GM12878 (cell line): ENCODE results near the gene GABRR3. TPM values are rescaled to one million over a fixed set of nuclear protein-coding genes. Genes with fewer than 3 reads are reported as not detected.
A peak's percentile ranks its signal among the peaks of the same experiment; 100 is the strongest.

Experiments used
- ATAC-seq: fragments of 200-7000 bp; cut with Tn5 transposase; 3 replicates; pipeline ENCODE4 v1.9.1; 2020; ENCODE audit warnings: mild to moderate bottlenecking, moderate library complexity
- BruUV-seq: library from RNA; stranded (reverse); fragments of 400-500 nt; replicated peaks from 2 replicates; lab custom pipeline; 2021; lab: Mats Ljungman, UMichigan
- CTCF ChIA-PET: fragments of 300-600 bp; sonication (Branson Sonifier 250); formaldehyde crosslinking; extraction: SDS; loops from one replicate; lab custom pipeline; 2021; ENCODE audit warnings: inconsistent platforms; lab: Yijun Ruan, JAX
- POLR2A ChIA-PET: fragments of 350-600 bp; formaldehyde crosslinking; extraction: SDS; loops from one replicate; lab custom pipeline; 2021; ENCODE audit warnings: inconsistent platforms; lab: Charles Lee
- RAD21 ChIA-PET: fragments of 300-600 bp; sonication (Branson Sonifier 250); formaldehyde crosslinking; loops from one replicate; lab custom pipeline; 2023; ENCODE audit warnings: antibody characterized with exemption; ENCODE audit not compliant: unreplicated experiment; lab: Charles Lee
- SMC1A ChIA-PET: fragments of 300-600 bp; sonication (Branson Sonifier 250); formaldehyde crosslinking; loops from one replicate; lab custom pipeline; 2023; ENCODE audit not compliant: unreplicated experiment, uncharacterized antibody; lab: Charles Lee
- DNase-seq: peaks from one replicate; pipeline ENCODE4 v3.0.0-alpha.2; 2011; ENCODE audit warnings: low read depth, low spot score
- FAIRE-seq: peaks from 3 replicates; lab custom pipeline; 2011; peaks lifted over from hg19 to GRCh38; lab: Jason Lieb, UNC
- H2AFZ ChIP-seq: 2 replicates; pipeline ENCODE4 v1.6.0; 2011; ENCODE audit warnings: low read depth, low read length, control low read depth; ENCODE audit not compliant: control insufficient read depth
- H3K27ac ChIP-seq: 2 replicates; pipeline ENCODE4 v1.5.1; 2011; ENCODE audit warnings: control low read depth; ENCODE audit not compliant: control insufficient read depth, insufficient read depth
- H3K27me3 ChIP-seq, 2 experiments: replicated peaks in 1 of 2; 2 replicates each; pipeline versions ENCODE4 v1.6.0 to v1.6.1; 2011; ENCODE audit warnings: low read length in 1 of 2; ENCODE audit not compliant: control insufficient read depth in 2 of 2, insufficient read depth in 2 of 2
- H3K36me3 ChIP-seq, 2 experiments: 2 replicates each; pipeline ENCODE4 v1.5.1; 2011; ENCODE audit warnings: low read length in 1 of 2; ENCODE audit not compliant: control insufficient read depth in 2 of 2, insufficient read depth in 2 of 2
- H3K4me1 ChIP-seq: 2 replicates; pipeline ENCODE4 v1.6.1; 2011; ENCODE audit warnings: mild to moderate bottlenecking, low read length, moderate library complexity, mixed read lengths; ENCODE audit not compliant: control insufficient read depth, insufficient read depth
- H3K4me2 ChIP-seq: 2 replicates; pipeline ENCODE4 v1.6.0; 2011; ENCODE audit warnings: control low read depth; ENCODE audit not compliant: control insufficient read depth, insufficient read depth
- H3K4me3 ChIP-seq: fragments of 200-600 bp; sonication (generic); 2 replicates; pipeline ENCODE4 v1.5.1; 2016
- H3K79me2 ChIP-seq: 2 replicates; pipeline ENCODE4 v1.6.0; 2011; ENCODE audit warnings: low read length; ENCODE audit not compliant: control insufficient read depth, insufficient read depth
- H3K9ac ChIP-seq: 2 replicates; pipeline ENCODE4 v1.8.0; 2011; ENCODE audit warnings: low read length, control low read depth, mixed read lengths; ENCODE audit not compliant: control insufficient read depth, insufficient read depth
- H3K9me3 ChIP-seq: replicated peaks from 3 replicates; pipeline ENCODE4 v1.5.1; 2011; ENCODE audit warnings: mild to moderate bottlenecking, low read length; ENCODE audit not compliant: control insufficient read depth, insufficient read depth
- H4K20me1 ChIP-seq: 2 replicates; pipeline ENCODE4 v1.6.0; 2011; ENCODE audit not compliant: control insufficient read depth, insufficient read depth
- NBN ChIP-seq: fragments of 450-650 bp; IDR thresholded peaks from 2 replicates; pipeline ENCODE4 v1.6.1; 2016
- NFYA ChIP-seq: IDR thresholded peaks from 2 replicates; pipeline ENCODE4 v1.6.1; 2011; ENCODE audit warnings: low read depth, mild to moderate bottlenecking, low read length, improper control_type of control experiment, borderline replicate concordance
- NFYB ChIP-seq: IDR thresholded peaks from 2 replicates; pipeline ENCODE4 v1.6.1; 2011; ENCODE audit warnings: low read depth, mild to moderate bottlenecking, low read length, improper control_type of control experiment, moderate library complexity; ENCODE audit not compliant: insufficient read depth
- SMAD1 ChIP-seq: fragments of 450-650 bp; IDR thresholded peaks from 2 replicates; pipeline ENCODE4 v1.6.1; 2018; ENCODE audit warnings: mild to moderate bottlenecking, low read depth; ENCODE audit not compliant: partially characterized antibody
- SPI1 ChIP-seq: IDR thresholded peaks from 2 replicates; pipeline ENCODE4 v1.6.1; 2011; ENCODE audit warnings: low read depth, mild to moderate bottlenecking, low read length, moderate library complexity, borderline replicate concordance; ENCODE audit not compliant: insufficient read depth
- WGBS: methylation state at CpG from one replicate; pipeline ENCODE4 v1.1.6; 2016; ENCODE audit warnings: low lambda C conversion rate; ENCODE audit not compliant: insufficient replicate concordance, insufficient coverage; ENCODE audit errors: missing lambda C conversion rate; 5-methylcytosine and 5-hydroxymethylcytosine counted together
- in situ Hi-C: fragments of 300-500 bp; cut with MboI; formaldehyde crosslinking; loops from 9 replicates; pipeline ENCODE4 v1.14.3; 2018; ENCODE audit warnings: mixed read lengths
- intact Hi-C: fragments of 100-400 bp; cut with micrococcal nuclease; formaldehyde crosslinking; loops from one replicate; pipeline ENCODE4 v1.14.2; 2022; ENCODE audit not compliant: unreplicated experiment
- polyA plus RNA-seq, 11 experiments: library from polyadenylated mRNA; depleted of rRNA in 4 of 11; unstranded in 6 of 11; stranded (reverse) in 5 of 11; fragments of >200 nt; fragmentation: Nextera tagmentation in 4 of 11; fragmentation: Illumina TruSeq in 1 of 11; extraction: Ambion mirVana in 4 of 11; extraction: Trizol in 1 of 11; gene quantifications; 1 replicate in 1 of 11; 2 replicates in 10 of 11; pipeline versions ENCODE4 v1.2.1 to v1.2.3, GENCODE V29; 2011 to 2016; ENCODE audit warnings: inconsistent platforms in 2 of 11, missing spikeins in 2 of 11, low read depth in 1 of 11
- total RNA-seq, 4 experiments: library from RNA; depleted of rRNA in 3 of 4; stranded (reverse); fragments of >200 nt in 3 of 4; fragmentation: Illumina TruSeq in 1 of 4; extraction: Trizol in 1 of 4; gene quantifications; 2 replicates each; pipeline versions ENCODE4 v1.2.1 to v1.2.3, GENCODE V29; 2013 to 2021
- TF ChIP-seq, protein P1 (sequence below): fragments of 450-650 bp; IDR thresholded peaks from 2 replicates; pipeline ENCODE4 v1.6.1; 2018; ENCODE audit warnings: mild to moderate bottlenecking, low read depth, moderate library complexity; ENCODE audit not compliant: partially characterized antibody
- TF ChIP-seq, protein P2 (sequence below): fragments of 450-650 bp; conservative IDR thresholded peaks from 2 replicates; pipeline ENCODE4 v1.6.1; 2017; ENCODE audit warnings: mild to moderate bottlenecking, moderate library complexity

Gene GABRR3
- total and polyA plus RNA-seq, 10 of the 15 experiments (the other 5 are each of a cell fraction or from before 2014, with no cell fraction given), result not detected

DNA sequence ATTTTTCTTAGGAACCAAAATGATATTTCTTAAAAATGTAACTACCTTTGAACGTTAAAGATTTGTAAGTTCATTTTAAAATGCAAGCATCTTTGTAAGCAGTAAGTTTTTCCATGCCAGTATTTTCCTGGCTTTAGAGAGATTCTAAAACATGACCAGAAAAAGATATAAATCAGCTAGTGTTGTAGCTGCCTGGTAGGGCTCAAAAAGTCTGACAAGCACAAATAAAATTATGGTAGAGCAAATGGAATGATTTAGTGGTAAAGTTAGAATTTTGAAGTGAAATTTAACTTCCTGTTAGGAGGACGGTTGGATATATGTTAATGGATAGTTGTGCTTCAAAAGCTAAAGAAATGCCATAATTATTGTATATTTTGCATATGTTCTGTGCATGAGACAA is 29.7 kb downstream of the GABRR3 start (continued):
- TF ChIP-seq NFYA, result no peak

DNA sequence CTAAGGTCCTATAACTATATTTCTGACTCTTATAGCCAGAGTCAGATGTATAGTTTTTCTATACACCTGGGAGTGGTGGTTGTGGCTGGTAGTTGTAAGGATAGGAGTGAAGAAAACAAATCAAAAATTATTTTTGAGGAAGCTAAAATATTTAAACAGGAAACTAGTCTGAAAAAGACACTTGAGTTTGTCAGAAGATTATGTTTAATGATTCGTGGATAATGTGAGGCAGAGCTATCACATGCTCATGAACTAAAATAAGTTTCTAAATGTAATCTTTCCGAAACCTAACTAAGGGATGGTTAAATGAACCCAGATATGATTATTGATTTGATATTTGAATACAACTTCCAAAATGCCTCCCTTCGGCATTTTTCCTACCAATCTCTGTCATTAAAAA is 30.4 kb downstream of the GABRR3 start:
- DNase-seq, result no peak
- ATAC-seq, result no peak
- no peak for FAIRE-seq
- Histone ChIP-seq H3K9ac (no peak overlapping the region), H3K36me3 (no peaks in the 10 kb centered on the region), H3K79me2 (no peaks in the 10 kb centered on the region), H3K4me1 (peaks cover 22% of the 10 kb centered on the region; the same call in 1 of the 2 replicates), H3K4me2 (no peak overlapping the region), H3K27ac (no peak overlapping the region), H3K9me3 (no peaks in the 10 kb centered on the region), H3K27me3 (no peaks in the 10 kb centered on the region), H2AFZ (peak overlapping the region; percentile 51), H3K4me3 (no peak overlapping the region), H4K20me1 (no peaks in the 10 kb centered on the region)
- SMC1A ChIA-PET, result interaction anchor here (1.2 to 1.8 kb wide), 3 partner anchors 11 to 210 kb away, joined by 3 to 7 read pairs (median 3); no protein-coding TSS in a partner anchor
- POLR2A ChIA-PET, result no interaction called here
- RAD21 ChIA-PET, result no interaction called here
- CTCF ChIA-PET, result no interaction called here
- 60% methylated on average over 3 of the region's 3 CpGs for WGBS
- TF ChIP-seq NFYB, result no peak
- TF ChIP-seq, protein P1, sequence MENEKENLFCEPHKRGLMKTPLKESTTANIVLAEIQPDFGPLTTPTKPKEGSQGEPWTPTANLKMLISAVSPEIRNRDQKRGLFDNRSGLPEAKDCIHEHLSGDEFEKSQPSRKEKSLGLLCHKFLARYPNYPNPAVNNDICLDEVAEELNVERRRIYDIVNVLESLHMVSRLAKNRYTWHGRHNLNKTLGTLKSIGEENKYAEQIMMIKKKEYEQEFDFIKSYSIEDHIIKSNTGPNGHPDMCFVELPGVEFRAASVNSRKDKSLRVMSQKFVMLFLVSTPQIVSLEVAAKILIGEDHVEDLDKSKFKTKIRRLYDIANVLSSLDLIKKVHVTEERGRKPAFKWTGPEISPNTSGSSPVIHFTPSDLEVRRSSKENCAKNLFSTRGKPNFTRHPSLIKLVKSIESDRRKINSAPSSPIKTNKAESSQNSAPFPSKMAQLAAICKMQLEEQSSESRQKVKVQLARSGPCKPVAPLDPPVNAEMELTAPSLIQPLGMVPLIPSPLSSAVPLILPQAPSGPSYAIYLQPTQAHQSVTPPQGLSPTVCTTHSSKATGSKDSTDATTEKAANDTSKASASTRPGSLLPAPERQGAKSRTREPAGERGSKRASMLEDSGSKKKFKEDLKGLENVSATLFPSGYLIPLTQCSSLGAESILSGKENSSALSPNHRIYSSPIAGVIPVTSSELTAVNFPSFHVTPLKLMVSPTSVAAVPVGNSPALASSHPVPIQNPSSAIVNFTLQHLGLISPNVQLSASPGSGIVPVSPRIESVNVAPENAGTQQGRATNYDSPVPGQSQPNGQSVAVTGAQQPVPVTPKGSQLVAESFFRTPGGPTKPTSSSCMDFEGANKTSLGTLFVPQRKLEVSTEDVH, result no peak
- no peak for TF ChIP-seq SPI1
- no peak for TF ChIP-seq NBN
- TF ChIP-seq SMAD1, result no peak
- TF ChIP-seq, protein P2, sequence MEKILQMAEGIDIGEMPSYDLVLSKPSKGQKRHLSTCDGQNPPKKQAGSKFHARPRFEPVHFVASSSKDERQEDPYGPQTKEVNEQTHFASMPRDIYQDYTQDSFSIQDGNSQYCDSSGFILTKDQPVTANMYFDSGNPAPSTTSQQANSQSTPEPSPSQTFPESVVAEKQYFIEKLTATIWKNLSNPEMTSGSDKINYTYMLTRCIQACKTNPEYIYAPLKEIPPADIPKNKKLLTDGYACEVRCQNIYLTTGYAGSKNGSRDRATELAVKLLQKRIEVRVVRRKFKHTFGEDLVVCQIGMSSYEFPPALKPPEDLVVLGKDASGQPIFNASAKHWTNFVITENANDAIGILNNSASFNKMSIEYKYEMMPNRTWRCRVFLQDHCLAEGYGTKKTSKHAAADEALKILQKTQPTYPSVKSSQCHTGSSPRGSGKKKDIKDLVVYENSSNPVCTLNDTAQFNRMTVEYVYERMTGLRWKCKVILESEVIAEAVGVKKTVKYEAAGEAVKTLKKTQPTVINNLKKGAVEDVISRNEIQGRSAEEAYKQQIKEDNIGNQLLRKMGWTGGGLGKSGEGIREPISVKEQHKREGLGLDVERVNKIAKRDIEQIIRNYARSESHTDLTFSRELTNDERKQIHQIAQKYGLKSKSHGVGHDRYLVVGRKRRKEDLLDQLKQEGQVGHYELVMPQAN, result no peak
- in situ Hi-C loops (no loop called here), intact Hi-C loops (no loop called here)
- no TSS peak for BruUV-seq
